Stomach (tissue), 9 donors: ENCODE measurements around the gene ICAM3. TPM values are rescaled to one million over a fixed set of nuclear protein-coding genes. Genes with fewer than 3 reads are reported as not detected.
"Not testable (repeated sequence)": the region's sequence is repeated elsewhere in the genome, so short reads cannot be mapped to it uniquely, and the experiment has no call there.

Experiments
- DNase-seq, 2 donors: peaks; one replicate each; pipeline versions ENCODE4 v3.0.0 to v3.0.0-alpha.2; 2013 to 2019
- H3K27ac ChIP-seq, 5 donors: fragments of 200-600 bp in 4 of 5; sonication (generic) in 4 of 5; one replicate each; pipeline ENCODE4 v1.5.1; 2013 to 2019; ENCODE audit warnings: mild to moderate bottlenecking in 1 of 5, moderate library complexity in 1 of 5
- H3K27me3 ChIP-seq, 3 donors: fragments of 200-600 bp; sonication (generic); one replicate each; pipeline ENCODE4 v1.5.1; 2017 to 2019; ENCODE audit warnings: mixed run types in 1 of 3
- H3K36me3 ChIP-seq, 4 donors: fragments of 200-600 bp; sonication (generic); 1 replicate in 3 of 4; 2 replicates in 1 of 4; pipeline ENCODE4 v1.5.1; 2016 to 2019
- H3K4me1 ChIP-seq, 4 donors: fragments of 200-600 bp; sonication (generic); one replicate each; pipeline ENCODE4 v1.5.1; 2016 to 2019
- H3K4me3 ChIP-seq, 4 donors: fragments of 200-600 bp; sonication (generic) in 3 of 4; one replicate each; pipeline ENCODE4 v1.5.1; 2016 to 2019; ENCODE audit warnings: mild to moderate bottlenecking in 1 of 4
- H3K9me3 ChIP-seq, 4 donors: fragments of 200-600 bp; sonication (generic); one replicate each; pipeline ENCODE4 v1.5.1; 2016 to 2019
- CTCF ChIP-seq, 7 experiments: fragments of 450-650 bp in 4 of 7; fragments of 200-600 bp in 3 of 7; sonication (generic) in 3 of 7; IDR thresholded peaks; one replicate each; pipeline ENCODE4 v1.5.1; 2016 to 2019; ENCODE audit warnings: antibody characterized with exemption in 7 of 7, control low read depth in 2 of 7, mild to moderate bottlenecking in 1 of 7
- EP300 ChIP-seq: sonication (generic); formaldehyde crosslinking; IDR thresholded peaks from one replicate; pipeline ENCODE4 v1.6.1; 2017; ENCODE audit warnings: antibody characterized with exemption
- POLR2A ChIP-seq, 4 donors: fragments of 450-650 bp; IDR thresholded peaks; one replicate each; pipeline ENCODE4 v1.6.1; 2016; ENCODE audit warnings: antibody characterized with exemption in 4 of 4, control low read depth in 2 of 4, mild to moderate bottlenecking in 1 of 4, moderate library complexity in 1 of 4
- POLR2AphosphoS5 ChIP-seq, 3 donors: sonication (generic); formaldehyde crosslinking; IDR thresholded peaks; one replicate each; pipeline ENCODE4 v1.6.1; 2016; ENCODE audit warnings: antibody characterized with exemption in 3 of 3
- WGBS, 5 donors: extraction: QIAGEN DNeasy Blood & Tissue Kit in 3 of 5; methylation state at CpG; one replicate each; pipeline versions ENCODE4 v1.1.5 to v1.1.7; 2013 to 2018; 5-methylcytosine and 5-hydroxymethylcytosine counted together
- intact Hi-C: fragments of 100-400 bp; cut with DNase I; formaldehyde crosslinking; loops from one replicate; pipeline ENCODE4 v1.15.1; 2023; ENCODE audit warnings: low total_unique reads
- polyA plus RNA-seq, 3 donors: library from polyadenylated mRNA; stranded (reverse); fragments of 200-250 nt; gene quantifications; one replicate each; pipeline ENCODE4 v1.2.3, GENCODE V29; 2013
- total RNA-seq, 5 donors: library from RNA; depleted of rRNA; stranded (reverse); fragments of >200 nt; gene quantifications; one replicate each; pipeline versions ENCODE4 v1.1.0 to v1.2.3, GENCODE V29; 2014 to 2016
- donor health status: healthy with polysubstance abuse.
- donor health status: Bipolar disorder and iron deficiency.
- donor health status: healthy.

The ICAM3 gene
- total and polyA plus RNA-seq, 8 donors: 3.5 to 17.1 (median 8.5) TPM; not detected in 1

- intact Hi-C loops: no loop called here
- H3K4me1 ChIP-seq: peaks cover 10 to 26% (median 19%) of the 10 kb centered on the region in 4 donors
- peak; percentile 97 to 100 for DNase-seq
- peaks cover 5 to 30% (median 24%) of the 10 kb centered on the region in 4 donors for H3K36me3 ChIP-seq
- no peaks in the 10 kb centered on the region for H3K9me3 ChIP-seq
- TF ChIP-seq POLR2A (IDR thresholded peaks at IDR 0.05) (no peak), POLR2AphosphoS5 (IDR thresholded peaks at IDR 0.05) (peak; percentile 3 to 70 (median 62))
- H3K27ac ChIP-seq: peak within 1 kb of the TSS; percentile 90 to 94 (median 91)
- H3K4me3 ChIP-seq: peak within 1 kb of the TSS; percentile 74 to 97 (median 90)
- H3K27me3 ChIP-seq: no peaks in the 10 kb centered on the region
- 0 to 1% (median 0%) methylated on average over 48 to 58 of the region's 58 CpGs for WGBS, 5 donors
Measured at GRCh38 chr19:10380313-10381102, 41.1 kb upstream of the ICAM3 start, which contains the start of gene TYK2. Gene TYK2, minus strand, starts transcription at chr19:10380572. Its CDS starts 2,166 bp downstream, at chr19:10378406.

GRCh38 chr19:10379880-10380312, 40.5 kb upstream of the ICAM3 start:
- peak overlapping the region; percentile 90 to 94 (median 91) for H3K27ac ChIP-seq
- no peak for DNase-seq
- peak overlapping the region; percentile 74 to 97 (median 90) for H3K4me3 ChIP-seq
- H3K9me3 ChIP-seq: no peaks in the 10 kb centered on the region
- 0 to 1% (median 1%) methylated on average over 7 to 10 of the region's 10 CpGs for WGBS, 5 donors
- H3K4me1 ChIP-seq: peaks cover 10 to 26% (median 19%) of the 10 kb centered on the region in 4 donors
- intact Hi-C loops: loop anchor here (10.0 kb wide), 1 partner anchor 55 kb away; no protein-coding TSS in a partner anchor
- H3K27me3 ChIP-seq: no peaks in the 10 kb centered on the region
- TF ChIP-seq POLR2AphosphoS5 (IDR thresholded peaks at IDR 0.05) (no peak), EP300 (no peak), CTCF (IDR thresholded peaks at IDR 0.05) (no peak), POLR2A (IDR thresholded peaks at IDR 0.05) (no peak)
- H3K36me3 ChIP-seq: peaks cover 10 to 36% (median 30%) of the 10 kb centered on the region in 4 donors

- no peak for TF ChIP-seq EP300
- no peak for TF ChIP-seq CTCF (IDR thresholded peaks at IDR 0.05)
- TF ChIP-seq POLR2A (IDR thresholded peaks at IDR 0.05): no peak
- TF ChIP-seq POLR2AphosphoS5 (IDR thresholded peaks at IDR 0.05): no peak
- intact Hi-C loops: loop anchor here (10.0 kb wide), 1 partner anchor 53 kb away; no protein-coding TSS in a partner anchor
- H3K27me3 ChIP-seq: no peaks in the 10 kb centered on the region
- peaks cover 10 to 26% (median 19%) of the 10 kb centered on the region in 4 donors for H3K4me1 ChIP-seq
- H3K36me3 ChIP-seq: peaks cover 19 to 53% (median 45%) of the 10 kb centered on the region in 4 donors
- WGBS, 5 donors: 94 to 100% (median 96%) methylated on average over 4 to 8 of the region's 8 CpGs
- no peak overlapping the region for H3K4me3 ChIP-seq
- H3K27ac ChIP-seq: no peak overlapping the region
- H3K9me3 ChIP-seq: no peaks in the 10 kb centered on the region
- no peak for DNase-seq
Measured at GRCh38 chr19:10378124-10378523, 38.7 kb upstream of the ICAM3 start.

GRCh38 chr19:10377140-10377640, 37.8 kb upstream of the ICAM3 start:
- H3K9me3 ChIP-seq, H3K27ac ChIP-seq, H3K27me3 ChIP-seq, H3K4me3 ChIP-seq, DNase-seq: not testable (repeated sequence)
- Histone ChIP-seq H3K36me3 (peaks cover 26 to 61% (median 54%) of the 10 kb centered on the region in 4 donors), H3K4me1 (peaks cover 10 to 26% (median 19%) of the 10 kb centered on the region in 4 donors)
- intact Hi-C loops: loop anchor here (10.0 kb wide), 1 partner anchor 52 kb away; no protein-coding TSS in a partner anchor
- WGBS, 5 donors: 86 to 100% (median 97%) methylated on average over 2 of the region's 2 CpGs

- Histone ChIP-seq H3K9me3 (no peaks in the 10 kb centered on the region), H3K4me1 (peaks cover 6 to 19% (median 13%) of the 10 kb centered on the region in 4 donors), H3K36me3 (peaks cover 26 to 83% (median 76%) of the 10 kb centered on the region in 4 donors), H3K4me3 (no peak overlapping the region), H3K27me3 (no peaks in the 10 kb centered on the region), H3K27ac (no peak overlapping the region)
- intact Hi-C loops: loop anchor here (10.0 kb wide), 1 partner anchor 50 kb away; no protein-coding TSS in a partner anchor
- TF ChIP-seq EP300 (no peak), CTCF (IDR thresholded peaks at IDR 0.05) (no peak), POLR2AphosphoS5 (IDR thresholded peaks at IDR 0.05) (no peak), POLR2A (IDR thresholded peaks at IDR 0.05) (no peak)
- no peak for DNase-seq
- 84 to 90% (median 87%) methylated on average over 5 of the region's 5 CpGs for WGBS, 5 donors
Measured at GRCh38 chr19:10374931-10375330, 35.5 kb upstream of the ICAM3 start.
